Vagina (tissue), 2 donors: ENCODE results near the gene B3GLCT. TPM values are rescaled to one million over a fixed set of nuclear protein-coding genes. Genes with fewer than 3 reads are reported as not detected.

ENCODE experiments used
- DNase-seq, 2 donors: peaks; one replicate each; pipeline ENCODE4 v3.0.0-alpha.2; 2017; ENCODE audit errors: extremely low spot score in 2 of 2
- H3K27ac ChIP-seq: fragments of 200-600 bp; sonication (generic); one replicate; pipeline ENCODE4 v1.5.1; 2019
- H3K27me3 ChIP-seq: fragments of 200-600 bp; sonication (generic); one replicate; pipeline ENCODE4 v1.5.1; 2019
- H3K36me3 ChIP-seq, 2 donors: fragments of 200-600 bp; sonication (generic); one replicate each; pipeline ENCODE4 v1.5.1; 2017 to 2019
- H3K4me1 ChIP-seq: fragments of 200-600 bp; sonication (generic); one replicate; pipeline ENCODE4 v1.5.1; 2019
- H3K4me3 ChIP-seq, 2 donors: fragments of 200-600 bp; sonication (generic); 1 replicate in 1 of 2; 2 replicates in 1 of 2; pipeline ENCODE4 v1.5.1; 2016 to 2019
- H3K9me3 ChIP-seq: fragments of 200-600 bp; sonication (generic); one replicate; pipeline ENCODE4 v1.5.1; 2019
- CTCF ChIP-seq, 3 experiments: fragments of 450-650 bp in 2 of 3; fragments of 200-600 bp in 1 of 3; sonication (generic) in 1 of 3; IDR thresholded peaks; one replicate each; pipeline ENCODE4 v1.5.1; 2017 to 2019; ENCODE audit warnings: antibody characterized with exemption in 3 of 3, mild to moderate bottlenecking in 2 of 3, moderate library complexity in 2 of 3
- POLR2A ChIP-seq, 2 donors: fragments of 450-650 bp; IDR thresholded peaks; one replicate each; pipeline ENCODE4 v1.6.1; 2017; ENCODE audit warnings: antibody characterized with exemption in 2 of 2, mild to moderate bottlenecking in 2 of 2, moderate library complexity in 2 of 2
- POLR2AphosphoS5 ChIP-seq, 2 donors: sonication (generic); formaldehyde crosslinking; IDR thresholded peaks; one replicate each; pipeline ENCODE4 v1.9.0; 2017; ENCODE audit warnings: antibody characterized with exemption in 2 of 2, mild to moderate bottlenecking in 2 of 2, low read depth in 1 of 2; ENCODE audit not compliant: insufficient read depth in 1 of 2
- intact Hi-C: fragments of 100-400 bp; cut with DNase I; formaldehyde crosslinking; loops from one replicate; pipeline ENCODE4 v1.15.1; 2023
- total RNA-seq: library from RNA; depleted of rRNA; stranded (reverse); fragments of >200 nt; gene quantifications from one replicate; pipeline ENCODE4 v1.2.3, GENCODE V29; 2016

The B3GLCT gene
- total RNA-seq, 1 donor from 2014 or later: 8.1 TPM

- TF ChIP-seq POLR2A (IDR thresholded peaks at IDR 0.05) (no peak), POLR2AphosphoS5 (IDR thresholded peaks at IDR 0.05; ENCODE audit: insufficient read depth in 1 of 2, low read depth in 1 of 2) (no peak), CTCF (IDR thresholded peaks at IDR 0.05) (no peak)
- intact Hi-C loops: no loop called here
- no peaks in the 10 kb centered on the region for H3K4me1 ChIP-seq
These were observed 150.8 kb downstream of the B3GLCT start for GRCh38 chr13:31350560-31350959.

GRCh38 chr13:31351376-31351775, 151.6 kb downstream of the B3GLCT start:
- intact Hi-C loops: no loop called here
- TF ChIP-seq CTCF (IDR thresholded peaks at IDR 0.05): no peak
- no peak for TF ChIP-seq POLR2A (IDR thresholded peaks at IDR 0.05)
- TF ChIP-seq POLR2AphosphoS5 (IDR thresholded peaks at IDR 0.05; ENCODE audit: insufficient read depth in 1 of 2, low read depth in 1 of 2): no peak
- no peak for DNase-seq
- H3K9me3 ChIP-seq: no peaks in the 10 kb centered on the region
- no peaks in the 10 kb centered on the region for H3K4me1 ChIP-seq
- no peak overlapping the region for H3K27ac ChIP-seq
- no peaks in the 10 kb centered on the region for H3K36me3 ChIP-seq
- no peak overlapping the region for H3K4me3 ChIP-seq
- H3K27me3 ChIP-seq: no peaks in the 10 kb centered on the region

More at GRCh38 chr13:31350560-31350959, 150.8 kb downstream of the B3GLCT start:
- H3K9me3 ChIP-seq: no peaks in the 10 kb centered on the region
- H3K36me3 ChIP-seq: no peaks in the 10 kb centered on the region
- H3K27me3 ChIP-seq: no peaks in the 10 kb centered on the region
- DNase-seq: peak; percentile 40 to 52
- no peak overlapping the region for H3K27ac ChIP-seq
- no peak overlapping the region for H3K4me3 ChIP-seq

- intact Hi-C loops: no loop called here
- no peak for DNase-seq
- Histone ChIP-seq H3K4me3 (no peak overlapping the region), H3K36me3 (no peaks in the 10 kb centered on the region), H3K27ac (no peak overlapping the region), H3K4me1 (no peaks in the 10 kb centered on the region), H3K9me3 (no peaks in the 10 kb centered on the region), H3K27me3 (no peaks in the 10 kb centered on the region)
- no peak for TF ChIP-seq CTCF (IDR thresholded peaks at IDR 0.05)
- no peak for TF ChIP-seq POLR2AphosphoS5 (IDR thresholded peaks at IDR 0.05; ENCODE audit: insufficient read depth in 1 of 2, low read depth in 1 of 2)
- no peak for TF ChIP-seq POLR2A (IDR thresholded peaks at IDR 0.05)
These were observed 152.7 kb downstream of the B3GLCT start for GRCh38 chr13:31352467-31352866.

- TF ChIP-seq POLR2A (IDR thresholded peaks at IDR 0.05): no peak
- TF ChIP-seq POLR2AphosphoS5 (IDR thresholded peaks at IDR 0.05; ENCODE audit: insufficient read depth in 1 of 2, low read depth in 1 of 2): no peak
- TF ChIP-seq CTCF (IDR thresholded peaks at IDR 0.05): no peak
- no peak overlapping the region for H3K27ac ChIP-seq
- H3K4me1 ChIP-seq: no peaks in the 10 kb centered on the region
- H3K27me3 ChIP-seq: no peaks in the 10 kb centered on the region
- peak in 1 of 2 donors; percentile 67 for DNase-seq
- no peak overlapping the region for H3K4me3 ChIP-seq
- H3K9me3 ChIP-seq: no peaks in the 10 kb centered on the region
- intact Hi-C loops: no loop called here
- no peaks in the 10 kb centered on the region for H3K36me3 ChIP-seq
These were observed 155.2 kb downstream of the B3GLCT start for GRCh38 chr13:31355001-31355400.

GRCh38 chr13:31356991-31357390, 157.2 kb downstream of the B3GLCT start:
- Histone ChIP-seq H3K27me3 (no peaks in the 10 kb centered on the region), H3K9me3 (no peaks in the 10 kb centered on the region), H3K4me1 (no peaks in the 10 kb centered on the region), H3K36me3 (no peaks in the 10 kb centered on the region), H3K4me3 (no peak overlapping the region), H3K27ac (no peak overlapping the region)
- peak in 1 of 2 donors; percentile 22 for DNase-seq
- intact Hi-C loops: no loop called here
- TF ChIP-seq POLR2AphosphoS5 (IDR thresholded peaks at IDR 0.05; ENCODE audit: insufficient read depth in 1 of 2, low read depth in 1 of 2) (no peak), POLR2A (IDR thresholded peaks at IDR 0.05) (no peak)
